Panc1 (cell line): ENCODE results near the gene TNFAIP3.

Experiments used
- CTCF ChIP-seq: fragments of 450-650 bp; IDR thresholded peaks from 2 replicates; pipeline ENCODE4 v1.5.1; 2017; ENCODE audit warnings: mild to moderate bottlenecking
- POLR2AphosphoS5 ChIP-seq: IDR thresholded peaks from 2 replicates; pipeline ENCODE4 v1.6.1; 2012; ENCODE audit warnings: mild to moderate bottlenecking, low read depth, low read length, moderate library complexity
- REST ChIP-seq, 2 experiments: IDR thresholded peaks; 2 replicates each; pipeline ENCODE4 v1.6.1; 2011 to 2012; ENCODE audit warnings: low read depth in 2 of 2, control low read depth in 1 of 2, low read length in 1 of 2, mild to moderate bottlenecking in 1 of 2, moderate library complexity in 1 of 2; ENCODE audit not compliant: insufficient read depth in 1 of 2
- SIN3A ChIP-seq: IDR thresholded peaks from 2 replicates; pipeline ENCODE4 v1.6.1; 2012; ENCODE audit warnings: low read depth, mild to moderate bottlenecking, low read length, moderate library complexity, borderline replicate concordance; ENCODE audit not compliant: insufficient read depth
- TCF7L2 ChIP-seq: IDR thresholded peaks from 2 replicates; pipeline ENCODE4 v1.6.1; 2011; ENCODE audit warnings: mild to moderate bottlenecking, low read depth, low read length, inconsistent platforms

GRCh38 chr6:137903933-137904821 lies 37.1 kb downstream of the TNFAIP3 start:
- TF ChIP-seq CTCF (no peak), REST (IDR thresholded peaks at IDR 0.05; ENCODE audit: insufficient read depth in 1 of 2, low read depth in 2 of 2, low read length in 1 of 2) (no peak), POLR2AphosphoS5 (no peak), SIN3A (no peak), TCF7L2 (no peak)
